ENCODE data around the gene MAP6. TPM values are rescaled to one million over a fixed set of nuclear protein-coding genes. Genes with fewer than 3 reads are reported as not detected.

Gene MAP6
- total and polyA plus RNA-seq, 2 experiments from 2014 or later: 0.31 to 1.2 TPM

DNA sequence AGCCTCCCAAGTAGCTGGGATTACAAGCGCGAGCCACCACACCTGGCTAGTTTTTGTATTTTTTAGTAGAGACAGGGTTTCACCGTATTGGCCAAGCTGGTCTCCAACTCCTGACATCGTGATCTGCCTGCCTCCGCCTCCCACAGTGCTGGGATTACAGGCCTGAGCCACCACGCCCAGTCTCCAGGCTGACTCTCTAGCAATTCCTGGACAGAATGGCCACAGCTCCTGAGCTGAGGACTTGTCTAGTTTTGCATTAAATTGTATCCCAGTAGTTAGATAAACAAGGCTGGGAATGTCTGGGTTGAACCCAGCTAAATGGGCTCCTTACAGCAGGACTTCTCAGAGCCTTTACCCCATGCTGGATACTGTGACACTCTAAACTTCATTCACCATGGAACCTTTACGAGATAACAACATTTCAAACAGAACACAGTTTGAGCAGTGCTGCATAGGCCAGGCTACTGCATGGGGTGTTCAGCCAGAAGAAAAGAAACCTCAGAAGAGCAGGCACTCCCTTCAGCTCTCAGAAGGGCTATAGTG lies 34.9 kb upstream of the MAP6 start:
- Mint-ChIP-seq H3K27ac (no peak overlapping the region), H3K4me3 (no peak overlapping the region), H3K36me3 (ENCODE audit: low read depth) (peaks cover 3% of the 10 kb centered on the region), H3K4me1 (no peaks in the 10 kb centered on the region; the same call in 2 of the 3 replicates), H3K27me3 (ENCODE audit: insufficient read depth, low read depth, poor library complexity) (peaks cover 14% of the 10 kb centered on the region), H3K9me3 (peaks cover 15% of the 10 kb centered on the region)
- Histone ChIP-seq H2AFZ (no peak overlapping the region), H3K27me3 (ENCODE audit: insufficient read depth) (peaks cover 7% of the 10 kb centered on the region; the same call in 1 of the 2 replicates), H3K4me3 (no peak overlapping the region), H3K36me3 (ENCODE audit: insufficient read depth) (no peaks in the 10 kb centered on the region), H4K20me1 (replicated peaks; ENCODE audit: insufficient read depth) (no peaks in the 10 kb centered on the region), H3K4me1 (ENCODE audit: insufficient read depth) (no peaks in the 10 kb centered on the region), H3K4me2 (no peak overlapping the region), H3K27ac (ENCODE audit: low read depth) (no peak overlapping the region), H3K9me2 (ENCODE audit: insufficient read depth) (no peaks in the 10 kb centered on the region), H3K79me2 (replicated peaks; ENCODE audit: insufficient read depth) (no peaks in the 10 kb centered on the region), H3F3A (replicated peaks; ENCODE audit: low read depth) (no peaks in the 10 kb centered on the region)
- TF ChIP-seq CREB1 (CRISPR knock-in tag; IDR thresholded peaks at IDR 0.05; ENCODE audit: low read depth) (no peak), EZH2phosphoT487 (IDR thresholded peaks at IDR 0.05; ENCODE audit: unreplicated experiment) (no peak), JUNB (IDR thresholded peaks at IDR 0.05; ENCODE audit: unreplicated experiment) (no peak), STAT1 (IDR thresholded peaks at IDR 0.05; ENCODE audit: unreplicated experiment) (no peak), CTCF (conservative IDR thresholded peaks at IDR 0.05; ENCODE audit: low read depth in 2 of 2) (no peak), ZNF331 (CRISPR knock-in tag; IDR thresholded peaks at IDR 0.05; ENCODE audit: low read depth) (no peak), NANOG (IDR thresholded peaks at IDR 0.05; ENCODE audit: borderline replicate concordance) (no peak), EZH2 (IDR thresholded peaks at IDR 0.05; ENCODE audit: low read depth, unreplicated experiment) (no peak), ZNF114 (CRISPR knock-in tag; IDR thresholded peaks at IDR 0.05) (no peak), POLR2AphosphoS5 (IDR thresholded peaks at IDR 0.05; ENCODE audit: low read depth) (no peak)
- TF ChIP-seq, protein P1, sequence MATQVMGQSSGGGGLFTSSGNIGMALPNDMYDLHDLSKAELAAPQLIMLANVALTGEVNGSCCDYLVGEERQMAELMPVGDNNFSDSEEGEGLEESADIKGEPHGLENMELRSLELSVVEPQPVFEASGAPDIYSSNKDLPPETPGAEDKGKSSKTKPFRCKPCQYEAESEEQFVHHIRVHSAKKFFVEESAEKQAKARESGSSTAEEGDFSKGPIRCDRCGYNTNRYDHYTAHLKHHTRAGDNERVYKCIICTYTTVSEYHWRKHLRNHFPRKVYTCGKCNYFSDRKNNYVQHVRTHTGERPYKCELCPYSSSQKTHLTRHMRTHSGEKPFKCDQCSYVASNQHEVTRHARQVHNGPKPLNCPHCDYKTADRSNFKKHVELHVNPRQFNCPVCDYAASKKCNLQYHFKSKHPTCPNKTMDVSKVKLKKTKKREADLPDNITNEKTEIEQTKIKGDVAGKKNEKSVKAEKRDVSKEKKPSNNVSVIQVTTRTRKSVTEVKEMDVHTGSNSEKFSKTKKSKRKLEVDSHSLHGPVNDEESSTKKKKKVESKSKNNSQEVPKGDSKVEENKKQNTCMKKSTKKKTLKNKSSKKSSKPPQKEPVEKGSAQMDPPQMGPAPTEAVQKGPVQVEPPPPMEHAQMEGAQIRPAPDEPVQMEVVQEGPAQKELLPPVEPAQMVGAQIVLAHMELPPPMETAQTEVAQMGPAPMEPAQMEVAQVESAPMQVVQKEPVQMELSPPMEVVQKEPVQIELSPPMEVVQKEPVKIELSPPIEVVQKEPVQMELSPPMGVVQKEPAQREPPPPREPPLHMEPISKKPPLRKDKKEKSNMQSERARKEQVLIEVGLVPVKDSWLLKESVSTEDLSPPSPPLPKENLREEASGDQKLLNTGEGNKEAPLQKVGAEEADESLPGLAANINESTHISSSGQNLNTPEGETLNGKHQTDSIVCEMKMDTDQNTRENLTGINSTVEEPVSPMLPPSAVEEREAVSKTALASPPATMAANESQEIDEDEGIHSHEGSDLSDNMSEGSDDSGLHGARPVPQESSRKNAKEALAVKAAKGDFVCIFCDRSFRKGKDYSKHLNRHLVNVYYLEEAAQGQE (IDR thresholded peaks at IDR 0.05; ENCODE audit: unreplicated experiment): no peak
- TF ChIP-seq, protein P2, sequence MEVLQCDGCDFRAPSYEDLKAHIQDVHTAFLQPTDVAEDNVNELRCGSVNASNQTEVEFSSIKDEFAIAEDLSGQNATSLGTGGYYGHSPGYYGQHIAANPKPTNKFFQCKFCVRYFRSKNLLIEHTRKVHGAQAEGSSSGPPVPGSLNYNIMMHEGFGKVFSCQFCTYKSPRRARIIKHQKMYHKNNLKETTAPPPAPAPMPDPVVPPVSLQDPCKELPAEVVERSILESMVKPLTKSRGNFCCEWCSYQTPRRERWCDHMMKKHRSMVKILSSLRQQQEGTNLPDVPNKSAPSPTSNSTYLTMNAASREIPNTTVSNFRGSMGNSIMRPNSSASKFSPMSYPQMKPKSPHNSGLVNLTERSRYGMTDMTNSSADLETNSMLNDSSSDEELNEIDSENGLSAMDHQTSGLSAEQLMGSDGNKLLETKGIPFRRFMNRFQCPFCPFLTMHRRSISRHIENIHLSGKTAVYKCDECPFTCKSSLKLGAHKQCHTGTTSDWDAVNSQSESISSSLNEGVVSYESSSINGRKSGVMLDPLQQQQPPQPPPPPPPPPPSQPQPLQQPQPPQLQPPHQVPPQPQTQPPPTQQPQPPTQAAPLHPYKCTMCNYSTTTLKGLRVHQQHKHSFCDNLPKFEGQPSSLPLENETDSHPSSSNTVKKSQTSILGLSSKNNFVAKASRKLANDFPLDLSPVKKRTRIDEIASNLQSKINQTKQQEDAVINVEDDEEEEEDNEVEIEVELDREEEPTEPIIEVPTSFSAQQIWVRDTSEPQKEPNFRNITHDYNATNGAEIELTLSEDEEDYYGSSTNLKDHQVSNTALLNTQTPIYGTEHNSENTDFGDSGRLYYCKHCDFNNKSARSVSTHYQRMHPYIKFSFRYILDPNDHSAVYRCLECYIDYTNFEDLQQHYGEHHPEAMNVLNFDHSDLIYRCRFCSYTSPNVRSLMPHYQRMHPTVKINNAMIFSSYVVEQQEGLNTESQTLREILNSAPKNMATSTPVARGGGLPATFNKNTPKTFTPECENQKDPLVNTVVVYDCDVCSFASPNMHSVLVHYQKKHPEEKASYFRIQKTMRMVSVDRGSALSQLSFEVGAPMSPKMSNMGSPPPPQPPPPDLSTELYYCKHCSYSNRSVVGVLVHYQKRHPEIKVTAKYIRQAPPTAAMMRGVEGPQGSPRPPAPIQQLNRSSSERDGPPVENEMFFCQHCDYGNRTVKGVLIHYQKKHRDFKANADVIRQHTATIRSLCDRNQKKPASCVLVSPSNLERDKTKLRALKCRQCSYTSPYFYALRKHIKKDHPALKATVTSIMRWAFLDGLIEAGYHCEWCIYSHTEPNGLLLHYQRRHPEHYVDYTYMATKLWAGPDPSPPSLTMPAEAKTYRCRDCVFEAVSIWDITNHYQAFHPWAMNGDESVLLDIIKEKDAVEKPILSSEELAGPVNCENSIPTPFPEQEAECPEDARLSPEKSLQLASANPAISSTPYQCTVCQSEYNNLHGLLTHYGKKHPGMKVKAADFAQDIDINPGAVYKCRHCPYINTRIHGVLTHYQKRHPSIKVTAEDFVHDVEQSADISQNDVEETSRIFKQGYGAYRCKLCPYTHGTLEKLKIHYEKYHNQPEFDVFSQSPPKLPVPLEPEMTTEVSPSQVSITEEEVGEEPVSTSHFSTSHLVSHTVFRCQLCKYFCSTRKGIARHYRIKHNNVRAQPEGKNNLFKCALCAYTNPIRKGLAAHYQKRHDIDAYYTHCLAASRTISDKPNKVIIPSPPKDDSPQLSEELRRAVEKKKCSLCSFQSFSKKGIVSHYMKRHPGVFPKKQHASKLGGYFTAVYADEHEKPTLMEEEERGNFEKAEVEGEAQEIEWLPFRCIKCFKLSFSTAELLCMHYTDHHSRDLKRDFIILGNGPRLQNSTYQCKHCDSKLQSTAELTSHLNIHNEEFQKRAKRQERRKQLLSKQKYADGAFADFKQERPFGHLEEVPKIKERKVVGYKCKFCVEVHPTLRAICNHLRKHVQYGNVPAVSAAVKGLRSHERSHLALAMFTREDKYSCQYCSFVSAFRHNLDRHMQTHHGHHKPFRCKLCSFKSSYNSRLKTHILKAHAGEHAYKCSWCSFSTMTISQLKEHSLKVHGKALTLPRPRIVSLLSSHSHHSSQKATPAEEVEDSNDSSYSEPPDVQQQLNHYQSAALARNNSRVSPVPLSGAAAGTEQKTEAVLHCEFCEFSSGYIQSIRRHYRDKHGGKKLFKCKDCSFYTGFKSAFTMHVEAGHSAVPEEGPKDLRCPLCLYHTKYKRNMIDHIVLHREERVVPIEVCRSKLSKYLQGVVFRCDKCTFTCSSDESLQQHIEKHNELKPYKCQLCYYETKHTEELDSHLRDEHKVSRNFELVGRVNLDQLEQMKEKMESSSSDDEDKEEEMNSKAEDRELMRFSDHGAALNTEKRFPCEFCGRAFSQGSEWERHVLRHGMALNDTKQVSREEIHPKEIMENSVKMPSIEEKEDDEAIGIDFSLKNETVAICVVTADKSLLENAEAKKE (CRISPR knock-in tag; IDR thresholded peaks at IDR 0.05): no peak
- TF ChIP-seq, protein P3, sequence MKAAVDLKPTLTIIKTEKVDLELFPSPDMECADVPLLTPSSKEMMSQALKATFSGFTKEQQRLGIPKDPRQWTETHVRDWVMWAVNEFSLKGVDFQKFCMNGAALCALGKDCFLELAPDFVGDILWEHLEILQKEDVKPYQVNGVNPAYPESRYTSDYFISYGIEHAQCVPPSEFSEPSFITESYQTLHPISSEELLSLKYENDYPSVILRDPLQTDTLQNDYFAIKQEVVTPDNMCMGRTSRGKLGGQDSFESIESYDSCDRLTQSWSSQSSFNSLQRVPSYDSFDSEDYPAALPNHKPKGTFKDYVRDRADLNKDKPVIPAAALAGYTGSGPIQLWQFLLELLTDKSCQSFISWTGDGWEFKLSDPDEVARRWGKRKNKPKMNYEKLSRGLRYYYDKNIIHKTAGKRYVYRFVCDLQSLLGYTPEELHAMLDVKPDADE (IDR thresholded peaks at IDR 0.05): no peak
- ATAC-seq (no peak), DNase-seq (ENCODE audit: low spot score) (no peak)
